Activated CD4-positive, alpha-beta T cell treated with anti-CD3 and anti-CD28 coated beads, Interleukin-2, Interleukin-6, amounts not matched to agents 100 ng/mL and 50 ng/mL, durations not matched to agents 16 hours and 8 hours (primary cell): ENCODE results near the gene HLX.
A peak's percentile ranks its signal among the peaks of the same experiment; 100 is the strongest.

ENCODE experiments used
- DNase-seq: peaks from one replicate; pipeline ENCODE4 v3.0.0-alpha.2; 2020

Gene HLX

GRCh38 chr1:220901881-220902280 is 22.6 kb downstream of the HLX start:
- no peak for DNase-seq

- DNase-seq = no peak
Measured at GRCh38 chr1:220902916-220903315, 23.7 kb downstream of the HLX start.

GRCh38 chr1:220904876-220905275 is 25.6 kb downstream of the HLX start:
- no peak for DNase-seq

- no peak for DNase-seq
Measured at GRCh38 chr1:220905650-220906560, 26.7 kb downstream of the HLX start.

GRCh38 chr1:220906561-220907334 is 27.5 kb downstream of the HLX start:
- no peak for DNase-seq

GRCh38 chr1:220908757-220909156 is 29.5 kb downstream of the HLX start:
- DNase-seq = peak; percentile 9

- DNase-seq = no peak
Measured at GRCh38 chr1:220910021-220910420, 30.8 kb downstream of the HLX start.

GRCh38 chr1:220914283-220915116 is 35.3 kb downstream of the HLX start:
- DNase-seq = no peak

GRCh38 chr1:220915117-220915440 is 35.8 kb downstream of the HLX start:
- no peak for DNase-seq

- DNase-seq = no peak
Measured at GRCh38 chr1:220915954-220916353, 36.7 kb downstream of the HLX start.

- DNase-seq = no peak
Measured at GRCh38 chr1:220917101-220917500, 37.9 kb downstream of the HLX start.

GRCh38 chr1:220917535-220918209 is 38.4 kb downstream of the HLX start:
- no peak for DNase-seq

- no peak for DNase-seq
Measured at GRCh38 chr1:220918285-220918951, 39.2 kb downstream of the HLX start.

- no peak for DNase-seq
Measured at GRCh38 chr1:220920967-220921366, 41.7 kb downstream of the HLX start.

GRCh38 chr1:220921498-220921897 is 42.3 kb downstream of the HLX start:
- DNase-seq = no peak

- no peak for DNase-seq
Measured at GRCh38 chr1:220921971-220922635, 42.9 kb downstream of the HLX start.

GRCh38 chr1:220922951-220923350 is 43.7 kb downstream of the HLX start:
- DNase-seq = no peak

- no peak for DNase-seq
Measured at GRCh38 chr1:220924331-220924970, 45.2 kb downstream of the HLX start.

- DNase-seq = no peak
Measured at GRCh38 chr1:220925707-220926106, 46.5 kb downstream of the HLX start.

GRCh38 chr1:220926146-220926545 is 46.9 kb downstream of the HLX start:
- no peak for DNase-seq

GRCh38 chr1:220927442-220927841 is 48.2 kb downstream of the HLX start:
- DNase-seq = no peak
